Measurements from ENCODE around the gene RAPH1. TPM values are rescaled to one million over a fixed set of nuclear protein-coding genes. Genes with fewer than 3 reads are reported as not detected.
A peak's percentile ranks its signal among the peaks of the same experiment; 100 is the strongest.

RAPH1 gene
- total RNA-seq, 4 donors from 2014 or later = 17.1 to 39.6 (median 21.7) TPM

DNA sequence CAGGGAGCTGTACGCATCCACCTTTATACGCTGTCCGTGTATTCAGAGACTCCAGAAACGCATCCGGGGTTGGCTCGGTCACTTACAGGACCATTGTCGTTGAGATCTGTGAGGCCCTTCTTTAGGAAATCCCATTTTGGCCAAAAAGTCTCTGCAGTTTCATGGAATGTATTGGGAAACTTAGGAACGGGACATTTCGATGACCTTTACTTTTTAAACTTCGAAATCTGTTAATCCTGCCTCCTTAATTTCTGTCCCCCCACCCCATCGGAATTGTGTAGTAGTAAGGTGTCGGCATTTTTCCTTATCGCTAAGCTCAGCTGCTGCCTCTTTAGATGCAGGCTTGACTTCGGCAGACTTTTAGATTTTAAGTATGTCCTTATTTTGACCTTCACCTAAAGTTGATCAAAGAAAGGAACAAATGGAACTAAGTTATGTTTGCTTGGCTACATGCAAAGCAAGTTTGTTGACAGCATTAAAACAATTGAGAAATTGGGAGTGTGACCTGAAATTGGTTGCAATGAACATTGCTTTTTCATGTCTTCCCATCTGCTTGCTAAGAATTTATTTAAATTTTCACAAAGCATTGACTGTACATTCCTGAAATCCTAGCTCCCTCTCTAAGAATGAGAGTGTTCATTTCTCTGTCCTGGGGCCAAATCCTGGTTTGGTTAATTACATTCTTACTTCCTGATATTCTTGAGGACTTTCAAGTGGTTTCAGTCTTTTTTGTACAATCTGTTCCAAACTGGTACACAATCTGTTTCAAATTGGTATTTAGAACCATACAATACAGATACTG, 884 bp upstream of the RAPH1 start:
- Histone ChIP-seq H3K9me3 (no peaks in the 10 kb centered on the region), H3K4me3 (peak overlapping the region; percentile 51 to 76), H3K27me3 (no peaks in the 10 kb centered on the region), H3K4me1 (peaks cover 0 to 28% (median 4%) of the 10 kb centered on the region in 3 donors), H3K36me3 (no peaks in the 10 kb centered on the region), H3K27ac (peak overlapping the region; percentile 39 to 99 (median 96))
- ATAC-seq = no peak
- 14 to 53% methylated on average over 3 to 10 of the region's 14 CpGs for WGBS, 2 donors (ENCODE audit: low coverage in 1 of 2)
- no peak for TF ChIP-seq EP300 (IDR thresholded peaks at IDR 0.05)
- no peak for TF ChIP-seq CTCF (IDR thresholded peaks at IDR 0.05)
- TF ChIP-seq POLR2AphosphoS5 (IDR thresholded peaks at IDR 0.05) = no peak
- no peak for TF ChIP-seq POLR2A (IDR thresholded peaks at IDR 0.05)

DNA sequence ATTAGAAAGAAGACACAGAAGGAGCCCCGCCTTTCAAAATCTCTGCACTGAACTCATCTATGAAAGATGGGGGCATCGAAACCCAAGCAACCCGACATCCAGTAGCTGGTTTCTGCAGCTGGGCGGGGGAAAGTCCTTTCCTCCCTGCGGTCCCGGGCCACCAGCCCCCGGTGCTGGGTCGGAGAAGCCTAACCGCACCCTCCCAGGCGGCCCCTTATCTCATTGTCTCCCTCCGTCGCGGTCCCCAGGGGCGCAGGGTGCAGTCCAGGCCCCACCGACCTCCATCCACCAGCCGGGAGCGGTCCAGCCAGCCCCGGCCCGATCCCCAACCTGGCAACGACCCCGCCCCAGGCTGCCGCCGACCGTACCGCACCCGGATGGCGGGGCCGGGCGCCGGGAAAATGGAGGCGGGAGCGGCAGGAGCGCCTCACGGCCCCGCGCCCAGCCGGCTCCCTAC, 452 bp downstream of the RAPH1 start:
- TF ChIP-seq POLR2AphosphoS5 (IDR thresholded peaks at IDR 0.05) = no peak
- TF ChIP-seq POLR2A (IDR thresholded peaks at IDR 0.05) = no peak
- no peak for TF ChIP-seq EP300 (IDR thresholded peaks at IDR 0.05)
- TF ChIP-seq CTCF (IDR thresholded peaks at IDR 0.05) = no peak
- no peaks in the 10 kb centered on the region for H3K36me3 ChIP-seq
- 0% methylated on average over 7 to 8 of the region's 37 CpGs for WGBS, 2 donors (ENCODE audit: low coverage in 1 of 2)
- no peak for ATAC-seq
- H3K9me3 ChIP-seq = no peaks in the 10 kb centered on the region
- H3K4me1 ChIP-seq = peaks cover 0 to 28% (median 4%) of the 10 kb centered on the region in 3 donors
- peak overlapping the region; percentile 68 to 76 for H3K4me3 ChIP-seq
- no peaks in the 10 kb centered on the region for H3K27me3 ChIP-seq
- H3K27ac ChIP-seq = peak overlapping the region; percentile 67 to 99 (median 96)

GRCh38 chr2:203533676-203534591, 1.2 kb downstream of the RAPH1 start:
- no peaks in the 10 kb centered on the region for H3K9me3 ChIP-seq
- H3K36me3 ChIP-seq = no peaks in the 10 kb centered on the region
- H3K4me3 ChIP-seq = peak overlapping the region; percentile 68 to 76
- H3K27ac ChIP-seq = peak overlapping the region; percentile 35 to 99 (median 96)
- no peak for ATAC-seq
- 1 to 3% methylated on average over 18 to 22 of the region's 24 CpGs for WGBS, 2 donors (ENCODE audit: low coverage in 1 of 2)
- no peaks in the 10 kb centered on the region for H3K27me3 ChIP-seq
- no peak for TF ChIP-seq CTCF (IDR thresholded peaks at IDR 0.05)
- TF ChIP-seq POLR2A (IDR thresholded peaks at IDR 0.05) = no peak
- no peak for TF ChIP-seq POLR2AphosphoS5 (IDR thresholded peaks at IDR 0.05)
- no peak for TF ChIP-seq EP300 (IDR thresholded peaks at IDR 0.05)
- H3K4me1 ChIP-seq = peaks cover 0 to 28% (median 4%) of the 10 kb centered on the region in 3 donors

DNA sequence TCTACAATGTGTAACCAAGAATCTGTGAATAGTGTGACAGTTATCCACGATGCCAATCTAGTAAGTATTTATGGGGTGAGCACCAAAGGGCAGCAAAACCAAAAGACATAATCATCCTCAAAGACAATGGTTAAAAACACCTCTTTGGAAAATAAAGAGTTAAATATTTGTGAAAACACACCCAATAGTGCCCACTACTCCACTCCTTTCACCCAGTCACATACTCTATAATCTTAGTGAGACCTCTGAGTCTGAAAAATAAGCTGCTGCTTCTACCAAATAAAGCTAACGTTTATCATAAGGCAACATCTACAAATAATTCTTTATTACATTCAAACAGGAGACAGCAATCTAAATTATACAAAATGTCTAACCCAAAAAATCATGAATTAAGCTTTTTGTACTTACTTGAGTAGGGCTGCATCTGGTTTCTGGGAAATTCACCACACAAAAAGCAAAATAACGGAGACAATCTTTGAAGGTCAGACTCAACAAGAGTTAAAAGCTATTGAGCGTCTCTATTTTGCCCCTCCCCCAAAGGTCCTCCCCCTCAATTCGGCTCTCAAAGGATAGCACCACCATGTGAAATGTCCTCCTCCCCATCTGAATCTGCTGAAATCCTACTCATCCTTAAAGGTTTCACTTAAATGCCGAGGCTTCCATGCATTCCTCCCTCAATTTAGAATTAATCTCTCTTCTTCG, 2.0 kb downstream of the RAPH1 start:
- no peaks in the 10 kb centered on the region for H3K27me3 ChIP-seq
- WGBS, 2 donors (ENCODE audit: low coverage in 1 of 2) = 17 to 24% methylated on average over 7 of the region's 7 CpGs
- no peak for TF ChIP-seq CTCF (IDR thresholded peaks at IDR 0.05)
- no peak for TF ChIP-seq POLR2A (IDR thresholded peaks at IDR 0.05)
- no peak for TF ChIP-seq POLR2AphosphoS5 (IDR thresholded peaks at IDR 0.05)
- TF ChIP-seq EP300 (IDR thresholded peaks at IDR 0.05) = no peak
- no peaks in the 10 kb centered on the region for H3K36me3 ChIP-seq
- peaks cover 0 to 30% (median 4%) of the 10 kb centered on the region in 3 donors for H3K4me1 ChIP-seq
- peak overlapping the region in 3 of 4 donors; percentile 93 to 99 (median 98) for H3K27ac ChIP-seq
- no peak for ATAC-seq
- no peaks in the 10 kb centered on the region for H3K9me3 ChIP-seq
- H3K4me3 ChIP-seq = peak overlapping the region; percentile 68 to 76

Measured in gastroesophageal sphincter (tissue), 4 donors.